Endothelial cell of umbilical vein (primary cell): ENCODE measurements around the gene PSMD10. TPM values are rescaled to one million over a fixed set of nuclear protein-coding genes. Genes with fewer than 3 reads are reported as not detected.

ENCODE experiments used
- BruUV-seq: library from RNA; stranded (reverse); fragments of 400-500 nt; replicated peaks from 2 replicates; lab custom pipeline; 2021; lab: Mats Ljungman, UMichigan
- CTCF ChIA-PET: fragments of 300-600, 350-600 bp; sonication (Branson Sonifier 250); formaldehyde crosslinking; loops from one replicate; lab custom pipeline; 2021; ENCODE audit warnings: antibody characterized with exemption, inconsistent platforms; lab: Charles Lee
- POLR2A ChIA-PET: fragments of 300-600, 350-600 bp; sonication (Branson Sonifier 250); formaldehyde crosslinking; loops from one replicate; lab custom pipeline; 2021; ENCODE audit warnings: antibody characterized with exemption, inconsistent platforms; lab: Charles Lee
- DNase-seq: peaks from one replicate; pipeline ENCODE4 v3.0.0-alpha.2; 2011; ENCODE audit warnings: low read depth, low spot score
- FAIRE-seq: peaks from 2 replicates; lab custom pipeline; 2011; peaks lifted over from hg19 to GRCh38; lab: Jason Lieb, UNC
- H2AFZ ChIP-seq: 2 replicates; pipeline ENCODE4 v1.6.0; 2012; ENCODE audit warnings: low read depth, low read length, control low read depth, inconsistent platforms
- H3K27ac ChIP-seq: 2 replicates; pipeline ENCODE4 v1.5.1; 2011; ENCODE audit warnings: low read depth, mild to moderate bottlenecking, control low read depth, low read length, moderate library complexity; ENCODE audit not compliant: insufficient read depth
- H3K27me3 ChIP-seq, 2 experiments: 2 replicates each; pipeline versions ENCODE4 v1.6.0 to v1.6.1; 2011; ENCODE audit warnings: low read length in 2 of 2, mixed read lengths in 1 of 2; ENCODE audit not compliant: control insufficient read depth in 2 of 2, insufficient read depth in 2 of 2
- H3K36me3 ChIP-seq, 2 experiments: 2 replicates in 1 of 2; 3 replicates in 1 of 2; pipeline ENCODE4 v1.5.1; 2011; ENCODE audit warnings: low read length in 2 of 2, mild to moderate bottlenecking in 1 of 2, moderate library complexity in 1 of 2; ENCODE audit not compliant: control insufficient read depth in 2 of 2, insufficient read depth in 2 of 2; ENCODE audit errors: extremely low read depth in 1 of 2
- H3K4me1 ChIP-seq: 3 replicates; pipeline ENCODE4 v1.5.1; 2011; ENCODE audit warnings: mild to moderate bottlenecking, low read length; ENCODE audit not compliant: control insufficient read depth, insufficient read depth; ENCODE audit errors: extremely low read depth
- H3K4me2 ChIP-seq: 2 replicates; pipeline ENCODE4 v1.6.1; 2011; ENCODE audit warnings: low read length, control low read depth, mixed read lengths; ENCODE audit not compliant: insufficient read depth
- H3K4me3 ChIP-seq, 3 experiments: fragments of 200-600 bp in 1 of 3; sonication (generic), shearing (Covaris generic) in 1 of 3; replicated peaks in 1 of 3; 2 replicates each; pipeline ENCODE4 v1.5.1; 2011 to 2016; ENCODE audit warnings: control low read depth in 3 of 3, low read length in 3 of 3, mild to moderate bottlenecking in 2 of 3, inconsistent platforms in 1 of 3, low read depth in 1 of 3, moderate library complexity in 1 of 3; ENCODE audit not compliant: insufficient read depth in 1 of 3
- H3K79me2 ChIP-seq: 2 replicates; pipeline ENCODE4 v1.6.0; 2012; ENCODE audit warnings: low read length, inconsistent platforms; ENCODE audit not compliant: control insufficient read depth, insufficient read depth
- H3K9ac ChIP-seq: replicated peaks from 2 replicates; pipeline ENCODE3; 2011; ENCODE audit warnings: low read length, control low read depth; ENCODE audit not compliant: insufficient read depth; ENCODE audit errors: extremely low read depth
- H3K9me1 ChIP-seq: replicated peaks from 3 replicates; pipeline ENCODE4 v1.6.0; 2011; ENCODE audit warnings: mild to moderate bottlenecking, low read length; ENCODE audit not compliant: control insufficient read depth, insufficient read depth; ENCODE audit errors: extremely low read depth
- H3K9me3 ChIP-seq: replicated peaks from 2 replicates; pipeline ENCODE4 v1.5.1; 2012; ENCODE audit warnings: low read length, inconsistent platforms; ENCODE audit not compliant: control insufficient read depth, insufficient read depth
- H4K20me1 ChIP-seq: replicated peaks from 2 replicates; pipeline ENCODE3; 2011; ENCODE audit warnings: mild to moderate bottlenecking, low read length; ENCODE audit not compliant: control insufficient read depth, insufficient read depth; ENCODE audit errors: extremely low read depth
- CTCF ChIP-seq, 2 donors: IDR thresholded peaks; 1 replicate in 1 of 2; 2 replicates in 1 of 2; pipeline ENCODE4 v1.5.1; 2011; ENCODE audit warnings: low read length in 2 of 2, mild to moderate bottlenecking in 2 of 2, moderate library complexity in 2 of 2, control low read depth in 1 of 2, inconsistent platforms in 1 of 2, low read depth in 1 of 2; ENCODE audit not compliant: insufficient read depth in 1 of 2; ENCODE audit errors: extremely low read depth in 1 of 2
- EZH2 ChIP-seq: IDR thresholded peaks from 2 replicates; pipeline ENCODE4 v1.6.1; 2012; ENCODE audit warnings: borderline replicate concordance, low read depth, mild to moderate bottlenecking, moderate library complexity, low read length, inconsistent platforms; ENCODE audit not compliant: severe bottlenecking
- FOS ChIP-seq: IDR thresholded peaks from 2 replicates; pipeline ENCODE4 v1.6.1; 2011; ENCODE audit warnings: mild to moderate bottlenecking, low read length, moderate library complexity, borderline replicate concordance; ENCODE audit not compliant: insufficient read depth
- GATA2 ChIP-seq: IDR thresholded peaks from 2 replicates; pipeline ENCODE4 v1.7.0; 2011; ENCODE audit warnings: low read depth, mild to moderate bottlenecking, moderate library complexity, mixed read lengths, low read length; ENCODE audit not compliant: insufficient read length, insufficient read depth
- JUN ChIP-seq: IDR thresholded peaks from 2 replicates; pipeline ENCODE4 v1.6.1; 2011; ENCODE audit warnings: borderline replicate concordance, low read depth; ENCODE audit not compliant: insufficient read length, insufficient read depth
- MAX ChIP-seq: IDR thresholded peaks from 2 replicates; pipeline ENCODE4 v1.6.1; 2011; ENCODE audit not compliant: insufficient read depth, insufficient read length
- MYC ChIP-seq: IDR thresholded peaks from one replicate; pipeline ENCODE4 v1.6.1; 2011; ENCODE audit warnings: mild to moderate bottlenecking, low read depth, low read length
- POLR2A ChIP-seq: IDR thresholded peaks from 2 replicates; pipeline ENCODE4 v1.6.1; 2012; ENCODE audit warnings: low read depth, mild to moderate bottlenecking, control low read depth, low read length
- POLR2AphosphoS5 ChIP-seq: IDR thresholded peaks from 2 replicates; pipeline ENCODE4 v1.6.1; 2012; ENCODE audit warnings: low read depth, mild to moderate bottlenecking, control low read depth, low read length, moderate library complexity; ENCODE audit not compliant: insufficient read depth
- dilution Hi-C: fragments of 300-500 bp; cut with MboI; formaldehyde crosslinking; loops from one replicate; pipeline ENCODE4 v1.15.0; 2019; ENCODE audit warnings: low sequenced_read_pairs; ENCODE audit not compliant: extremely low pct_ligation_motif_present
- intact Hi-C: fragments of 100-400 bp; cut with micrococcal nuclease; formaldehyde crosslinking; loops from one replicate; pipeline ENCODE4 v1.10.0; 2022
- polyA plus RNA-seq, 4 experiments: library from polyadenylated mRNA; depleted of rRNA in 3 of 4; stranded (reverse) in 3 of 4; unstranded in 1 of 4; fragments of >200 nt; gene quantifications; 2 replicates each; pipeline versions ENCODE4 v1.2.1 to v1.2.3, GENCODE V29; 2011 to 2012; ENCODE audit warnings: missing spikeins in 1 of 4
- total RNA-seq: library from RNA; stranded (reverse); gene quantifications from 2 replicates; pipeline ENCODE4 v1.2.3, GENCODE V29; 2021

The PSMD10 gene
- total and polyA plus RNA-seq, 2 donors (not counting 3 experiments of a cell fraction or from before 2014, with no cell fraction given) = 82.7 to 93.8 TPM

GRCh38 chrX:108131471-108131870, 40.1 kb upstream of the PSMD10 start:
- no peaks in the 10 kb centered on the region for H4K20me1 ChIP-seq
- peak overlapping the region; percentile 97 for H3K27ac ChIP-seq
- ChIA-PET POLR2A (interaction anchor here (0.7 to 1.3 kb wide), 4 partner anchors 9 to 48 kb away, joined by 3 to 17 read pairs (median 4); partner anchors contain the start of genes ATG4A and PSMD10), CTCF (interaction anchor here (0.6 to 2.0 kb wide), 6 partner anchors 8 to 356 kb away, joined by 3 to 6 read pairs (median 4); partner anchors contain the start of genes ATG4A, PSMD10 and TSC22D3)
- no peaks in the 10 kb centered on the region for H3K9me1 ChIP-seq
- intact Hi-C loops = loop anchor here (1.0 to 2.0 kb wide), 5 partner anchors 40 to 455 kb away; partner anchors contain the start of genes ATG4A and PSMD10
- H2AFZ ChIP-seq = no peak overlapping the region
- dilution Hi-C loops = no loop called here
- peak overlapping the region; percentile 52 for H3K4me2 ChIP-seq
- H3K9me3 ChIP-seq = no peaks in the 10 kb centered on the region
- peaks cover 3 to 4% of the 10 kb centered on the region in 2 experiments for H3K36me3 ChIP-seq
- no peaks in the 10 kb centered on the region for H3K27me3 ChIP-seq
- no peaks in the 10 kb centered on the region for H3K79me2 ChIP-seq
- peak; percentile 94 for FAIRE-seq
- peaks cover 34% of the 10 kb centered on the region for H3K4me1 ChIP-seq
- peak overlapping the region; percentile 53 for H3K9ac ChIP-seq
- no TSS peak for BruUV-seq
- no peak overlapping the region for H3K4me3 ChIP-seq
- TF ChIP-seq JUN (peak; percentile 91), FOS (peak; percentile 90), POLR2AphosphoS5 (peak; percentile 78), CTCF (IDR thresholded peaks at IDR 0.05; ENCODE audit: extremely low read depth in 1 of 2, insufficient read depth in 1 of 2, low read depth in 1 of 2, low read length in 2 of 2) (no peak), MAX (no peak), EZH2 (no peak), GATA2 (peak; percentile 97), POLR2A (peak; percentile 59), MYC (no peak)
- DNase-seq = peak; percentile 88
